ENCODE results near the gene HSF4. TPM values are rescaled to one million over a fixed set of nuclear protein-coding genes. Genes with fewer than 3 reads are reported as not detected.
A peak's percentile ranks its signal among the peaks of the same experiment; 100 is the strongest.

HSF4 gene
- total RNA-seq, 1 donor from 2014 or later, result 33.4 TPM

- intact Hi-C loops (cut with micrococcal nuclease), result no loop called here
- H3K27ac Mint-ChIP-seq, result peak overlapping the region; percentile 27
- H3K27me3 Mint-ChIP-seq (ENCODE audit: low read depth), result no peaks in the 10 kb centered on the region
- no peak for DNase-seq (ENCODE audit: low spot score)
- H3K36me3 Mint-ChIP-seq (ENCODE audit: low read depth), result peaks cover 52% of the 10 kb centered on the region
- H3K9me3 Mint-ChIP-seq, result no peaks in the 10 kb centered on the region
- peaks cover 30% of the 10 kb centered on the region for H3K4me1 Mint-ChIP-seq (ENCODE audit: low read depth)
- peak overlapping the region; percentile 85 for H3K4me3 Mint-ChIP-seq (ENCODE audit: low read depth)
Observed at GRCh38 chr16:67192781-67193361, 28.3 kb downstream of the HSF4 start.

GRCh38 chr16:67193536-67193935 is 29.0 kb downstream of the HSF4 start:
- peak overlapping the region; percentile 85 for H3K4me3 Mint-ChIP-seq (ENCODE audit: low read depth)
- no peaks in the 10 kb centered on the region for H3K27me3 Mint-ChIP-seq (ENCODE audit: low read depth)
- no peaks in the 10 kb centered on the region for H3K9me3 Mint-ChIP-seq
- DNase-seq (ENCODE audit: low spot score), result no peak
- peak overlapping the region; percentile 48 for H3K27ac Mint-ChIP-seq
- intact Hi-C loops (cut with micrococcal nuclease), result no loop called here
- peaks cover 59% of the 10 kb centered on the region for H3K36me3 Mint-ChIP-seq (ENCODE audit: low read depth)
- peaks cover 30% of the 10 kb centered on the region for H3K4me1 Mint-ChIP-seq (ENCODE audit: low read depth)

- intact Hi-C loops (cut with micrococcal nuclease), result no loop called here
- Mint-ChIP-seq H3K27ac (no peak overlapping the region), H3K27me3 (ENCODE audit: low read depth) (no peaks in the 10 kb centered on the region), H3K4me3 (ENCODE audit: low read depth) (peak overlapping the region; percentile 85), H3K36me3 (ENCODE audit: low read depth) (peaks cover 60% of the 10 kb centered on the region), H3K9me3 (no peaks in the 10 kb centered on the region), H3K4me1 (ENCODE audit: low read depth) (peaks cover 30% of the 10 kb centered on the region)
- no peak for DNase-seq (ENCODE audit: low spot score)
Observed at GRCh38 chr16:67194260-67194659, 29.7 kb downstream of the HSF4 start.

GRCh38 chr16:67195676-67196075 is 31.1 kb downstream of the HSF4 start:
- H3K27me3 Mint-ChIP-seq (ENCODE audit: low read depth), result no peaks in the 10 kb centered on the region
- intact Hi-C loops (cut with micrococcal nuclease), result no loop called here
- no peaks in the 10 kb centered on the region for H3K9me3 Mint-ChIP-seq
- no peak overlapping the region for H3K27ac Mint-ChIP-seq
- H3K4me3 Mint-ChIP-seq (ENCODE audit: low read depth), result peak overlapping the region; percentile 39
- peaks cover 69% of the 10 kb centered on the region for H3K36me3 Mint-ChIP-seq (ENCODE audit: low read depth)
- DNase-seq (ENCODE audit: low spot score), result no peak
- peaks cover 30% of the 10 kb centered on the region for H3K4me1 Mint-ChIP-seq (ENCODE audit: low read depth)

- Mint-ChIP-seq H3K4me3 (ENCODE audit: low read depth) (no peak overlapping the region), H3K27me3 (ENCODE audit: low read depth) (no peaks in the 10 kb centered on the region)
Observed at GRCh38 chr16:67196881-67197280, 32.3 kb downstream of the HSF4 start.

GRCh38 chr16:67197704-67198103 is 33.2 kb downstream of the HSF4 start:
- H3K4me3 Mint-ChIP-seq (ENCODE audit: low read depth), result no peak overlapping the region
- no peaks in the 10 kb centered on the region for H3K27me3 Mint-ChIP-seq (ENCODE audit: low read depth)
- DNase-seq (ENCODE audit: low spot score), result no peak
- H3K36me3 Mint-ChIP-seq (ENCODE audit: low read depth), result peaks cover 75% of the 10 kb centered on the region
- H3K9me3 Mint-ChIP-seq, result no peaks in the 10 kb centered on the region
- H3K27ac Mint-ChIP-seq, result no peak overlapping the region
- peaks cover 21% of the 10 kb centered on the region for H3K4me1 Mint-ChIP-seq (ENCODE audit: low read depth)
- intact Hi-C loops (cut with micrococcal nuclease), result no loop called here

More at GRCh38 chr16:67196881-67197280, 32.3 kb downstream of the HSF4 start:
- intact Hi-C loops (cut with micrococcal nuclease), result no loop called here
- H3K4me1 Mint-ChIP-seq (ENCODE audit: low read depth), result peaks cover 24% of the 10 kb centered on the region
- no peaks in the 10 kb centered on the region for H3K9me3 Mint-ChIP-seq
- no peak overlapping the region for H3K27ac Mint-ChIP-seq
- H3K36me3 Mint-ChIP-seq (ENCODE audit: low read depth), result peaks cover 71% of the 10 kb centered on the region
- no peak for DNase-seq (ENCODE audit: low spot score)

GRCh38 chr16:67198238-67198734 is 33.7 kb downstream of the HSF4 start:
- peaks cover 69% of the 10 kb centered on the region for H3K36me3 Mint-ChIP-seq (ENCODE audit: low read depth)
- no peak for DNase-seq (ENCODE audit: low spot score)
- H3K27ac Mint-ChIP-seq, result no peak overlapping the region
- H3K27me3 Mint-ChIP-seq (ENCODE audit: low read depth), result no peaks in the 10 kb centered on the region
- intact Hi-C loops (cut with micrococcal nuclease), result no loop called here
- H3K4me3 Mint-ChIP-seq (ENCODE audit: low read depth), result no peak overlapping the region
- H3K9me3 Mint-ChIP-seq, result no peaks in the 10 kb centered on the region
- peaks cover 16% of the 10 kb centered on the region for H3K4me1 Mint-ChIP-seq (ENCODE audit: low read depth)

- Mint-ChIP-seq H3K27ac (no peak within 1 kb of the TSS), H3K4me3 (ENCODE audit: low read depth) (no peak within 1 kb of the TSS), H3K9me3 (no peaks in the 10 kb centered on the region), H3K4me1 (ENCODE audit: low read depth) (peaks cover 7% of the 10 kb centered on the region), H3K27me3 (ENCODE audit: low read depth) (no peaks in the 10 kb centered on the region), H3K36me3 (ENCODE audit: low read depth) (peaks cover 60% of the 10 kb centered on the region)
- intact Hi-C loops (cut with micrococcal nuclease), result no loop called here
- no peak for DNase-seq (ENCODE audit: low spot score)
Observed at GRCh38 chr16:67199011-67199807, 34.7 kb downstream of the HSF4 start, which contains the start of gene ELMO3. ELMO3 (plus strand) TSS chr16:67199131; CDS start chr16:67199327, 196 bp downstream.

- intact Hi-C loops (cut with micrococcal nuclease), result no loop called here
- no peak for DNase-seq (ENCODE audit: low spot score)
- Mint-ChIP-seq H3K27me3 (ENCODE audit: low read depth) (no peaks in the 10 kb centered on the region), H3K4me1 (ENCODE audit: low read depth) (peaks cover 7% of the 10 kb centered on the region), H3K9me3 (no peaks in the 10 kb centered on the region), H3K36me3 (ENCODE audit: low read depth) (peaks cover 54% of the 10 kb centered on the region), H3K4me3 (ENCODE audit: low read depth) (no peak overlapping the region), H3K27ac (no peak overlapping the region)
Observed at GRCh38 chr16:67199808-67200198, 35.3 kb downstream of the HSF4 start.

GRCh38 chr16:67200491-67200890 is 35.9 kb downstream of the HSF4 start:
- peaks cover 7% of the 10 kb centered on the region for H3K4me1 Mint-ChIP-seq (ENCODE audit: low read depth)
- H3K9me3 Mint-ChIP-seq, result no peaks in the 10 kb centered on the region
- intact Hi-C loops (cut with micrococcal nuclease), result no loop called here
- no peaks in the 10 kb centered on the region for H3K27me3 Mint-ChIP-seq (ENCODE audit: low read depth)
- no peak overlapping the region for H3K4me3 Mint-ChIP-seq (ENCODE audit: low read depth)
- no peak overlapping the region for H3K27ac Mint-ChIP-seq
- peaks cover 47% of the 10 kb centered on the region for H3K36me3 Mint-ChIP-seq (ENCODE audit: low read depth)
- no peak for DNase-seq (ENCODE audit: low spot score)

- Mint-ChIP-seq H3K27me3 (ENCODE audit: low read depth) (no peaks in the 10 kb centered on the region), H3K4me1 (ENCODE audit: low read depth) (no peaks in the 10 kb centered on the region), H3K9me3 (no peaks in the 10 kb centered on the region), H3K27ac (no peak overlapping the region), H3K4me3 (ENCODE audit: low read depth) (no peak overlapping the region), H3K36me3 (ENCODE audit: low read depth) (peaks cover 43% of the 10 kb centered on the region)
- DNase-seq (ENCODE audit: low spot score), result no peak
- intact Hi-C loops (cut with micrococcal nuclease), result no loop called here
Observed at GRCh38 chr16:67201411-67202345, 37.1 kb downstream of the HSF4 start.

- Mint-ChIP-seq H3K36me3 (ENCODE audit: low read depth) (peaks cover 38% of the 10 kb centered on the region), H3K9me3 (no peaks in the 10 kb centered on the region), H3K27me3 (ENCODE audit: low read depth) (no peaks in the 10 kb centered on the region), H3K4me3 (ENCODE audit: low read depth) (no peak overlapping the region), H3K4me1 (ENCODE audit: low read depth) (no peaks in the 10 kb centered on the region), H3K27ac (no peak overlapping the region)
- DNase-seq (ENCODE audit: low spot score), result no peak
- intact Hi-C loops (cut with micrococcal nuclease), result no loop called here
Observed at GRCh38 chr16:67202426-67202825, 37.9 kb downstream of the HSF4 start.
